GM18505 (cell line): ENCODE results near the gene QRICH1.

Experiments used
- ATAC-seq: cut with Tn5 transposase; IDR thresholded peaks from one replicate; pipeline ENCODE4 v1.9.1; 2021; ENCODE audit not compliant: unreplicated experiment
- POLR2A ChIP-seq: IDR thresholded peaks from 4 replicates; pipeline ENCODE4 v1.6.1; 2011; ENCODE audit warnings: borderline replicate concordance; ENCODE audit not compliant: insufficient read depth, insufficient read length; ENCODE audit errors: extremely low read depth

QRICH1 gene

GRCh38 chr3:49093853-49094767 is at the start of gene QRICH1:
Gene QRICH1 (minus strand): TSS chr3:49094071. CDS start chr3:49077017, 17,054 bp downstream.
- TF ChIP-seq POLR2A: peak; percentile 83
- peak; percentile 70 for ATAC-seq

GRCh38 chr3:49140080-49140479 is 46.2 kb upstream of the QRICH1 start:
- no peak for ATAC-seq
- TF ChIP-seq POLR2A: no peak

- no peak for TF ChIP-seq POLR2A
- ATAC-seq: no peak
Measured at GRCh38 chr3:49135499-49135898, 41.6 kb upstream of the QRICH1 start.

- no peak for ATAC-seq
- TF ChIP-seq POLR2A: no peak
Measured at GRCh38 chr3:49134471-49135265, 40.8 kb upstream of the QRICH1 start.

- ATAC-seq: no peak
- TF ChIP-seq POLR2A: no peak
Measured at GRCh38 chr3:49133226-49133951, 39.5 kb upstream of the QRICH1 start.

GRCh38 chr3:49132437-49133225 is 38.8 kb upstream of the QRICH1 start, which contains the start of gene LAMB2:
Gene LAMB2 (minus strand): TSS chr3:49133050. CDS start chr3:49132867, 183 bp downstream.
- no peak for ATAC-seq
- no peak for TF ChIP-seq POLR2A

GRCh38 chr3:49132073-49132436 is 38.2 kb upstream of the QRICH1 start:
- ATAC-seq: no peak
- TF ChIP-seq POLR2A: no peak

- no peak for TF ChIP-seq POLR2A
- no peak for ATAC-seq
Measured at GRCh38 chr3:49131576-49131975, 37.7 kb upstream of the QRICH1 start.

- TF ChIP-seq POLR2A: no peak
- ATAC-seq: no peak
Measured at GRCh38 chr3:49131040-49131439, 37.2 kb upstream of the QRICH1 start.

GRCh38 chr3:49124991-49125670 is 31.3 kb upstream of the QRICH1 start:
- ATAC-seq: no peak
- no peak for TF ChIP-seq POLR2A

- no peak for ATAC-seq
Measured at GRCh38 chr3:49124203-49124602, 30.3 kb upstream of the QRICH1 start.

GRCh38 chr3:49123687-49124086 is 29.8 kb upstream of the QRICH1 start:
- no peak for TF ChIP-seq POLR2A
- no peak for ATAC-seq

More at GRCh38 chr3:49124203-49124602, 30.3 kb upstream of the QRICH1 start:
- no peak for TF ChIP-seq POLR2A
